GM12801 (cell line): ENCODE measurements around the gene EGR4.

Experiments
- TF ChIP-seq, protein P1 (sequence below): IDR thresholded peaks from one replicate; pipeline ENCODE4 v1.5.1; 2011; ENCODE audit warnings: control low read depth; ENCODE audit not compliant: insufficient read length; ENCODE audit errors: extremely low read depth

EGR4 gene

DNA sequence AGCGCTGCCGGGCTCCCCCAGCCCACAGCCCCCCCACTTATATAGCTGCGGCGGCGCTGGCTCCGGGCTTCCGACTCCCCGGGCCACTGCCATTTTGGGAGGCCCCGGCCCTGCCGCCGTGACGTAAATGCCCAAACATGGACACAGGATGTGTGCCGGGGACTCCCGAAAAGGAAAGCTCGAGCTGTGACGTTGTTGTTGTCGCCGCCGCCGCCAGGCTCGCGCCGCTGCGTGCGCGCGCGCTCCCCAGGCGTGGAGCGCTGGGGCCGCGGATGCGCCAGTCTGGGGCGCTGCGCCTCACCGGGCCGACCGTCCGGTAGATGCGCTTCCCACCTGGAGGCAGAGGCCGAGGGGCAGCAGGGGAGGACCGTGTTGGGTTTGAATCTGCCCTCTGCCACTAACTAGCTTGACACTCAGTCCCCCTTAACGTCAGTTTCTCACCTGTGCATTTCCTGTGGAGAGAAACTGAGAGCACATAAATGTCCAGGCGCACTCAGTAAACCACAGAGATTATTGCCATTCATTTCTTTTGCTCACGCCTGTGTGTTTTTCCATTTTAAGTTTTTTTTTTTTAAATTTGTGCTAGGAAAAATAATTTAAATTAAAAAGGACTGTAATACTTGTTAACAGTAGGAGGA is at the start of gene EGR4:
EGR4 (minus strand) TSS at position 15 of the 638 bp plus-strand sequence. CDS start 231 bp downstream, outside the sequence.
- TF ChIP-seq, protein P1, sequence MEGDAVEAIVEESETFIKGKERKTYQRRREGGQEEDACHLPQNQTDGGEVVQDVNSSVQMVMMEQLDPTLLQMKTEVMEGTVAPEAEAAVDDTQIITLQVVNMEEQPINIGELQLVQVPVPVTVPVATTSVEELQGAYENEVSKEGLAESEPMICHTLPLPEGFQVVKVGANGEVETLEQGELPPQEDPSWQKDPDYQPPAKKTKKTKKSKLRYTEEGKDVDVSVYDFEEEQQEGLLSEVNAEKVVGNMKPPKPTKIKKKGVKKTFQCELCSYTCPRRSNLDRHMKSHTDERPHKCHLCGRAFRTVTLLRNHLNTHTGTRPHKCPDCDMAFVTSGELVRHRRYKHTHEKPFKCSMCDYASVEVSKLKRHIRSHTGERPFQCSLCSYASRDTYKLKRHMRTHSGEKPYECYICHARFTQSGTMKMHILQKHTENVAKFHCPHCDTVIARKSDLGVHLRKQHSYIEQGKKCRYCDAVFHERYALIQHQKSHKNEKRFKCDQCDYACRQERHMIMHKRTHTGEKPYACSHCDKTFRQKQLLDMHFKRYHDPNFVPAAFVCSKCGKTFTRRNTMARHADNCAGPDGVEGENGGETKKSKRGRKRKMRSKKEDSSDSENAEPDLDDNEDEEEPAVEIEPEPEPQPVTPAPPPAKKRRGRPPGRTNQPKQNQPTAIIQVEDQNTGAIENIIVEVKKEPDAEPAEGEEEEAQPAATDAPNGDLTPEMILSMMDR: no peak

DNA sequence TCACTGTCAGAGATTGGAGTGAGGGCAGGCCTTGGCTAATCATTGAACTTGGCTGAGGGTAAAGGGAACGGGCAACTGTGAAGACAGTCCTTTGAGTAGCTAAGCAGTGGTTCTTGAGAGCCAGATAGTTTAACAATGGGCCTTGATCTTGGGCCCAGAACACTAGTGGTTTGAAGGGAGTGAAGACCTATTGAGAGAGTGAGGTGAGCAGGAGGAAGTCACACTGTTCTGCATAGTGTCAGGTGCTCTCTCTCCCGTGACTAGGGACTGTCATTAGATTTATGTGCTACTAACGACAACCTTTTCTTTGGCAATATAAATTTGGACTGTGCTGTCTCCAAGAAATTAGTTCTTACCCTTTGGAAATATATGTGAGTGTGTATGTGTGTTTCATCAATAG is 47.7 kb upstream of the EGR4 start:
- TF ChIP-seq, protein P1: no peak

DNA sequence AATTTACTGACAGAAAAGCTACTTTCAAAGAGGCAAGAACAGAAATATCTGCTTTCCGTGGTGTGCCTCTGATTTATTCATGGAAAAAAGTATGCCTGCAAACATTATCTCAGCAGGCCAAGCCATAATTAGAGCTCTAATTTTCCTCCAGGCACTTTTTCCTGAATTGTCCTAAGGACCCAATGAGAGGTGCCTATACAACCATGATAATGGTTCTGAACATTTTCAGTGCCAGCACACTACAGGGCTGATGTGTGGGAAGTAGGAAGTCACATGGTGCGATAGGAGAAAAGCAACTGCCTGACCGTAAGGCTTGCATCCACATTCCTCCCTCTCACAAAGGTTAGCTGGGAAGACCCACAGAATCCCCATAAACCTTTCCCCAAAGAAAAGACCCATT is 45.9 kb upstream of the EGR4 start:
- TF ChIP-seq, protein P1: no peak

DNA sequence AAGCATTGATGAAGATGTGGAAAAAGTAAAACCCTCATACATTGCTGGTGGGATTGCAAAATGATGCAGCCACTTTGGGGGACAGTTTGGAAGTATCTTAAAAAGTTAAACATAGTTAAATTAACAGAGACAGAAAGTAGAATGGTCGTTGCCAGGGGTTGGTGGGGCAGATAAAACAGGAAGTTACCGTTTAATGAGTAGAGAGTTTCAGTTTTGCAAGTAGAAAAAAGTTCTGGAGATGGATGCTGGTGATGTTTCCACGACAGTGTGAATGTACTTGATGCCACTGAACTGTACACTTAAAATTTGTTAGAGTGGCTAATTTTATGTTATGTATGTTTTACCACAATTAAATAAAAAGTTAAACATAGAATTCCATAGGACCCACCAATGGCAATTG is 44.5 kb upstream of the EGR4 start:
- TF ChIP-seq, protein P1: no peak

DNA sequence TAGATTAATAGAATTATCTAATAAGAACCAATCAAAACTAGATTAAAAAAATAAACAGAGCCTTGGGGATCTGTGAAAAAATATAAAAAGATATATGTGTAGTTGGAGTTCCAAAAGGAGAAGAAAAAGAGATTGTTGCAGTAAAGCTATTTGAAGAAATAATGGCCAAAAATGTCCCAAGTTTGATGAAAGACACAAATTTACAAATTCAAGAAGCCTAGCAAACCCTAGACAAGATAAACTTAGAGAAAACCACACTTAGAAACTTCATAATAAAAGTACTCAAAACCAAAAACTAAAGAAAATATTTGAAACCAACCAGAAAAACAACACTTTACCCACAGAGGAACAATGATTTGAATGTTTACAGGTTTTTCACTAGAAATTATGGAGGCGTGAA is 41.3 kb upstream of the EGR4 start:
- TF ChIP-seq, protein P1: no peak

DNA sequence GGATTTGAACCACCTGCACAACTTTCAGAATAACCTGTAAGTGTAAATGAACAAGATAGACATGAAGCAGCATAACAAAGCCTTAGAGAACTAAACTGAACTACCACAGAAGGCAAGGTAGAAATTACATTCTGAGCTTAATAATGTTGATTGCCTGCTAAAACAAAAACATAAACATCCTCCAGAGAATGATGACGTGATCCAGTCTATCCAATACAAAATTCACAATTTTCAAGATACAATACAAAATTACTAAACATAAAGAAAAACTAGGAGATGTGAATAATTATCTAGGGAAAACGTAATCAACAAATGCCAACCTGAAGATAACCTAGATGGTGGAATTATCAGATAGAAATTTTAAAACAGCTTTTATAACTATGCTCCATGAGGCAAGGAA is 40.7 kb upstream of the EGR4 start:
- TF ChIP-seq, protein P1: no peak

DNA sequence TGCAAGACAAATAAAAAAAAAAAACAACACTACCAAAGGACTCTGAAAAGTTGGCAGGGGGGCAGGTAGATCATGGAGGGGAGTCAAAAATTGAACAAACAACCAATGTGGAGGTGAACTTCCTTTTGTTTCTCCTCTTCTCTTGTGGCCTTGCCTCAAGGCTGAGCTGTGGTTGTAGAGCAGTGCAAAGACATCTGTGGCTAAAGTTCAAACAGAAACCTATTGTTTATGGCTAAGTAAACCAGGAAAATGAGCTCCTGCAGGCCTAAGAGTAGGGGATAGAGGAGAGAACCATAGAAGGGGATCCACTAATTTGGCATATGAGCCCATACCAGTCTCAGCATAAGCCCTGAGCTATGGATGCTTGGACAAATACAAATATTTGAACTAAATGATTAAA is 40.2 kb upstream of the EGR4 start:
- TF ChIP-seq, protein P1: no peak
